ENCODE data around the gene DVL1. TPM values are rescaled to one million over a fixed set of nuclear protein-coding genes. Genes with fewer than 3 reads are reported as not detected.

Gene DVL1
- total and polyA plus RNA-seq, 2 of the 13 experiments (the other 11 are each of a cell fraction or from before 2014, with no cell fraction given) = 30.8 to 60.4 TPM

DNA sequence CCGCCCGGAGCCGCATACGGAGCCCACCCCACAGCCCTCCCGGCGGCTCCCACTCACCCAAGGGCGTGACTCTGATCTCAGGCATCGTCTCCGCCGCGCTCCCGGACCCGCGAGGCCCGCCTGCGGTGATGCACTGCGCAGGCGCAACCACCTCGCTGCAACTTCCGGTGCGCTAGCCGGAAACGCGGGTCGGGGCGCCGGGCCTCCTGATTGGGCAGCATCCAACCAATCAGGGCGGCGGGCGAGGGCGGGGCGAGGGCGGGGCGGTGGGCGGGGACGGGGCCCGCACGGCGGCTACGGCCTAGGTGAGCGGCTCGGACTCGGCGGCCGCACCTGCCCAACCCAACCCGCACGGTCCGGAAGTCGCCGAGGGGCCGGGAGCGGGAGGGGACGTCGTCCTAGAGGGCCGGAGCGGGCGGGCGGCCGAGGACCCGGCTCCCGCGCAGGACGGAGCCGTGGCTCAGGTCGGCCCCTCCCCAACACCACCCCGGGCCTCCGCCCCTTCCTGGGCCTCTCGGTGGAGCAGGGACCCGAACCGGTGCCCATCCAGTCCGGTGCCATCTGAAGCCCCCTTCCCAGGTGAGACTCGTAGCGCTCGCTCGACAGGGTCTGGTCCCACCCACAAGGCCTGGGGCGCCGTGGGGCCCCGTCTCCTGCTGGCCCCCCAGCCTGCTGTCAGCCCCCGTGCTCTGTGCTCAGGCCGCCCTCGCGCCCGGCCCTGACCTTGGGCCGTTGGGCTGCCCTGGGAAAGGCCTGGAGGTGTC, 24.5 kb downstream of the DVL1 start, which contains the start of the genes CPTP and INTS11 (continued):
- TF ChIP-seq TAF1 (CRISPR knock-in tag; IDR thresholded peaks at IDR 0.05) (peak; percentile 64), CEBPG (CRISPR knock-in tag; IDR thresholded peaks at IDR 0.05) (0 out of 2 replicates have a peak, but pooled peaks have one; percentile 16), ZNF790 (CRISPR knock-in tag; IDR thresholded peaks at IDR 0.05; ENCODE audit: borderline replicate concordance) (0 out of 2 replicates have a peak, but pooled peaks have one; percentile 76), PRDM15 (CRISPR knock-in tag; IDR thresholded peaks at IDR 0.05) (peak; percentile 36; the same call in 1 of the 2 replicates), ZNF691 (CRISPR knock-in tag; IDR thresholded peaks at IDR 0.05; ENCODE audit: borderline replicate concordance, low read depth) (no peak), ZNF550 (CRISPR knock-in tag; IDR thresholded peaks at IDR 0.05; ENCODE audit: borderline replicate concordance) (no peak), HOXA3 (CRISPR knock-in tag; IDR thresholded peaks at IDR 0.05) (peak; percentile 45; the same call in 1 of the 2 replicates), ZSCAN20 (CRISPR knock-in tag; IDR thresholded peaks at IDR 0.05; ENCODE audit: borderline replicate concordance) (peak; percentile 59; the same call in 1 of the 2 replicates), SP1 (IDR thresholded peaks at IDR 0.05) (no peak), SP1 (CRISPR knock-in tag; IDR thresholded peaks at IDR 0.05) (peak; percentile 20; the same call in 1 of the 2 replicates), RBFOX2 (IDR thresholded peaks at IDR 0.05; ENCODE audit: low read depth, low read length) (peak; percentile 92), RNF2 (conservative IDR thresholded peaks at IDR 0.05; ENCODE audit: low read depth) (no peak), ZNF292 (CRISPR knock-in tag; IDR thresholded peaks at IDR 0.05; ENCODE audit: borderline replicate concordance, low read depth) (no peak), HDAC1 (CRISPR knock-in tag; IDR thresholded peaks at IDR 0.05) (peak; percentile 72), ZNF607 (CRISPR knock-in tag; IDR thresholded peaks at IDR 0.05; ENCODE audit: borderline replicate concordance) (peak; percentile 78; the same call in 1 of the 2 replicates), SNAI1 (CRISPR knock-in tag; IDR thresholded peaks at IDR 0.05; ENCODE audit: borderline replicate concordance) (peak; percentile 46; the same call in 1 of the 2 replicates), U2AF1 (optimal IDR thresholded peaks at IDR 0.05; ENCODE audit: low read depth, low read length) (no peak), THAP11 (CRISPR knock-in tag; IDR thresholded peaks at IDR 0.05) (peak; percentile 85), SAP130 (CRISPR knock-in tag; IDR thresholded peaks at IDR 0.05; ENCODE audit: low read depth) (peak; percentile 81), ZNF430 (CRISPR knock-in tag; IDR thresholded peaks at IDR 0.05) (peak; percentile 68; the same call in 1 of the 2 replicates), SPEN (CRISPR knock-in tag; IDR thresholded peaks at IDR 0.05; ENCODE audit: low read depth) (peak; percentile 81), FOSL2 (CRISPR knock-in tag; IDR thresholded peaks at IDR 0.05) (peak; percentile 12; the same call in 1 of the 2 replicates), SMARCE1 (IDR thresholded peaks at IDR 0.05; ENCODE audit: borderline replicate concordance) (no peak), ZBTB2 (CRISPR knock-in tag; IDR thresholded peaks at IDR 0.05; ENCODE audit: low read depth) (peak; percentile 52; the same call in 1 of the 2 replicates), ZNF547 (CRISPR knock-in tag; IDR thresholded peaks at IDR 0.05) (0 out of 2 replicates have a peak, but pooled peaks have one; percentile 47), ZNF530 (CRISPR knock-in tag; IDR thresholded peaks at IDR 0.05; ENCODE audit: low read depth) (0 out of 2 replicates have a peak, but pooled peaks have one; percentile 33)

Data from HepG2 (cell line).